Loucy (cell line): ENCODE measurements around the gene MMP15.

Source experiments
- H2AFZ ChIP-seq: fragments of 200-600 bp; sonication (generic); 2 replicates; pipeline ENCODE4 v1.6.0; 2016; ENCODE audit warnings: antibody characterized with exemption, mild to moderate bottlenecking, low read length, moderate library complexity
- H3F3A ChIP-seq: fragments of 200-600 bp; 2 replicates; pipeline ENCODE4 v1.6.0; 2016; ENCODE audit warnings: antibody characterized with exemption, low read depth, mild to moderate bottlenecking
- H3K27me3 ChIP-seq: fragments of 200-600 bp; sonication (generic); 2 replicates; pipeline ENCODE4 v1.6.1; 2014; ENCODE audit warnings: low read length, mild to moderate bottlenecking; ENCODE audit not compliant: insufficient read depth, poor library complexity, severe bottlenecking
- H3K36me3 ChIP-seq: fragments of 200-600 bp; sonication (generic); 2 replicates; pipeline ENCODE4 v1.6.1; 2016; ENCODE audit warnings: low read length; ENCODE audit not compliant: insufficient read depth
- H3K4me1 ChIP-seq: fragments of 200-600 bp; sonication (generic); 2 replicates; pipeline ENCODE4 v1.5.1; 2014; ENCODE audit warnings: low read length, mild to moderate bottlenecking; ENCODE audit not compliant: insufficient read depth, poor library complexity, severe bottlenecking
- H3K4me2 ChIP-seq: fragments of 200-600 bp; sonication (generic); 2 replicates; pipeline ENCODE4 v1.6.0; 2014; ENCODE audit warnings: antibody characterized with exemption, low read length, low read depth, mild to moderate bottlenecking; ENCODE audit not compliant: poor library complexity, severe bottlenecking
- H3K4me3 ChIP-seq: fragments of 200-600 bp; sonication (generic); 2 replicates; pipeline ENCODE4 v1.5.1; 2014; ENCODE audit warnings: low read length, mild to moderate bottlenecking, mixed read lengths; ENCODE audit not compliant: poor library complexity, severe bottlenecking
- H3K79me2 ChIP-seq: fragments of 200-600 bp; sonication (generic); 2 replicates; pipeline ENCODE4 v1.6.1; 2014; ENCODE audit warnings: low read length; ENCODE audit not compliant: insufficient read depth
- H3K9ac ChIP-seq: fragments of 200-600 bp; sonication (generic); 2 replicates; pipeline ENCODE4 v1.6.0; 2014; ENCODE audit warnings: mild to moderate bottlenecking, low read depth, low read length, moderate library complexity; ENCODE audit not compliant: poor library complexity, severe bottlenecking
- H3K9me2 ChIP-seq: fragments of 200-600 bp; sonication (generic); replicated peaks from 2 replicates; pipeline ENCODE4 v1.6.1; 2016; ENCODE audit warnings: low read depth, low read length, mixed read lengths
- H3K9me3 ChIP-seq: fragments of 200-600 bp; sonication (generic); 2 replicates; pipeline ENCODE4 v1.6.1; 2014; ENCODE audit warnings: mild to moderate bottlenecking, antibody characterized with exemption, low read length, low read depth; ENCODE audit not compliant: insufficient read depth
- H4K20me1 ChIP-seq: fragments of 200-600 bp; sonication (generic); 2 replicates; pipeline ENCODE4 v1.6.0; 2014; ENCODE audit warnings: antibody characterized with exemption, low read length, mild to moderate bottlenecking; ENCODE audit not compliant: insufficient read depth, poor library complexity, severe bottlenecking
- CTCF ChIP-seq: fragments of 200-600 bp; sonication (generic); conservative IDR thresholded peaks from 2 replicates; pipeline ENCODE4 v1.5.1; 2014; ENCODE audit warnings: mild to moderate bottlenecking, antibody characterized with exemption, low read length
- EZH2phosphoT487 ChIP-seq: fragments of 200-600 bp; IDR thresholded peaks from 2 replicates; pipeline ENCODE4 v1.6.1; 2018; ENCODE audit warnings: antibody characterized with exemption, mild to moderate bottlenecking, moderate library complexity, borderline replicate concordance

The MMP15 gene

GRCh38 chr16:58038219-58038641 lies 12.7 kb downstream of the MMP15 start:
- Histone ChIP-seq H3K4me2 (no peak overlapping the region), H3K4me3 (no peak overlapping the region), H3K27me3 (no peaks in the 10 kb centered on the region), H3K4me1 (no peaks in the 10 kb centered on the region), H4K20me1 (no peaks in the 10 kb centered on the region), H3K36me3 (no peaks in the 10 kb centered on the region), H2AFZ (no peak overlapping the region), H3F3A (no peaks in the 10 kb centered on the region), H3K9me3 (no peaks in the 10 kb centered on the region), H3K79me2 (no peaks in the 10 kb centered on the region), H3K9ac (no peak overlapping the region), H3K9me2 (no peaks in the 10 kb centered on the region)
- TF ChIP-seq CTCF, result no peak
- no peak for TF ChIP-seq EZH2phosphoT487

GRCh38 chr16:58039829-58040495 lies 14.4 kb downstream of the MMP15 start:
- Histone ChIP-seq H3K9ac (no peak overlapping the region), H4K20me1 (no peaks in the 10 kb centered on the region), H3K9me2 (no peaks in the 10 kb centered on the region), H3K36me3 (no peaks in the 10 kb centered on the region), H3K4me1 (no peaks in the 10 kb centered on the region), H3K9me3 (no peaks in the 10 kb centered on the region), H3K4me3 (no peak overlapping the region), H3K27me3 (no peaks in the 10 kb centered on the region), H3F3A (no peaks in the 10 kb centered on the region), H3K4me2 (no peak overlapping the region), H2AFZ (no peak overlapping the region), H3K79me2 (no peaks in the 10 kb centered on the region)
- no peak for TF ChIP-seq CTCF
- TF ChIP-seq EZH2phosphoT487, result no peak

- H3K4me3 ChIP-seq, result no peak overlapping the region
- no peaks in the 10 kb centered on the region for H3K9me3 ChIP-seq
- TF ChIP-seq CTCF (no peak), EZH2phosphoT487 (no peak)
- H3K4me2 ChIP-seq, result no peak overlapping the region
- H3K79me2 ChIP-seq, result no peaks in the 10 kb centered on the region
- no peaks in the 10 kb centered on the region for H3K36me3 ChIP-seq
- H3K9ac ChIP-seq, result no peak overlapping the region
- no peaks in the 10 kb centered on the region for H3K9me2 ChIP-seq
- H3K27me3 ChIP-seq, result no peaks in the 10 kb centered on the region
- no peaks in the 10 kb centered on the region for H3K4me1 ChIP-seq
- no peaks in the 10 kb centered on the region for H3F3A ChIP-seq
- no peak overlapping the region for H2AFZ ChIP-seq
- H4K20me1 ChIP-seq, result no peaks in the 10 kb centered on the region
Measured at GRCh38 chr16:58040496-58040846, 14.9 kb downstream of the MMP15 start.
